Measurements from ENCODE around the gene DIP2C.
A peak's percentile ranks its signal among the peaks of the same experiment; 100 is the strongest.
"Not testable (repeated sequence)": the region's sequence is repeated elsewhere in the genome, so short reads cannot be mapped to it uniquely, and the experiment has no call there.

DIP2C gene

DNA sequence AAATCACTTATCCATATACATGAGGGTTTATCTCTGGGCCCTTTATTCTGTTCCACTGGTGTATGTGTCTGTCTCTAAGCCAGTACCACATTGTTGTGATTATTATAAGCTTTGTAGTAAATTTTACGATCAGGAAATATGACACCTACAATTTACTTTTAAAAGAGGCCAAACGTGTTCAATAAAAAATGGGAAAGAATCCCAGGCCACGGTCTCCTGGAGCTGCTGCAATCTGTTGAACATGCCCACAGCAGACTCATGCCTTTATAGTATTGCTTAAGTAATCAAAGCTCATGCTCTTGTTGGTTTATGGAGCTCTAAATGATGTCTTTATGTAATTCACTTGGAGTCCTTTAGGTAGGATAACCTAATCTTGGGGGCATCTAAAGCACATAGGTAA is 281.2 kb downstream of the DIP2C start:
- DNase-seq (ENCODE audit: low spot score in 2 of 2) (no peak), ATAC-seq (no peak)
- H3K27ac Mint-ChIP-seq: no peak overlapping the region

GRCh38 chr10:406976-407375 is 282.5 kb downstream of the DIP2C start:
- Mint-ChIP-seq H3K4me1 (no peaks in the 10 kb centered on the region), H3K36me3 (peaks cover 5% of the 10 kb centered on the region), H3K4me3 (no peak overlapping the region), H3K9me3 (no peaks in the 10 kb centered on the region), H3K27ac (no peak overlapping the region)
- DNase-seq (ENCODE audit: low spot score in 2 of 2): no peak
- no peak for ATAC-seq

More for the DNA sequence above, 281.2 kb downstream of the DIP2C start:
- Mint-ChIP-seq H3K36me3 (peaks cover 5% of the 10 kb centered on the region), H3K9me3 (no peaks in the 10 kb centered on the region), H3K4me1 (no peaks in the 10 kb centered on the region), H3K4me3 (no peak overlapping the region)

DNA sequence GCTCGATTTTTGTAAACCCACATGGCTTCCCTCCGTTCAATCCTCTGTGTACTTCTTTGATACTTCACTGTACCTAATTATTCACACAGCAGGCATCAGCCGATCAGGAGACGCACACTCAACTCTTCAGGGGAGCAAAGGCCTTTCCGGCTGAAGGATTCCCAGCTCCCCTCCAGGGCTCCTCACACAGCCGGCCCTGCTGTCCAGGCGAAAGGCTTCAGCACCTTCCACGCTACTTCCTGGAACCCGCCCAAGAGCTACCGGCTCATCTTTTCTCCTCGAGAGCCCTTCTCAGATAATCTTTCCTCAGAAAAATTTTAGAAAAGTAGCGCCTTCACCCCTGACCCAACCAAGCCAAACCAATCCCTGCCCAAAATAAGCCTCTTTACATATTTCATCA is 283.8 kb downstream of the DIP2C start:
- Mint-ChIP-seq H3K4me1 (no peaks in the 10 kb centered on the region), H3K27ac (no peak overlapping the region), H3K4me3 (no peak overlapping the region), H3K9me3 (no peaks in the 10 kb centered on the region), H3K36me3 (peaks cover 5% of the 10 kb centered on the region)
- ATAC-seq: no peak
- no peak for DNase-seq (ENCODE audit: low spot score in 2 of 2)

GRCh38 chr10:404991-405390 is 284.5 kb downstream of the DIP2C start:
- Mint-ChIP-seq H3K27ac (no peak overlapping the region), H3K4me3 (no peak overlapping the region), H3K36me3 (peaks cover 5% of the 10 kb centered on the region), H3K4me1 (no peaks in the 10 kb centered on the region), H3K9me3 (no peaks in the 10 kb centered on the region)
- ATAC-seq (no peak), DNase-seq (ENCODE audit: low spot score in 2 of 2) (no peak)

- peaks cover 5% of the 10 kb centered on the region for H3K36me3 Mint-ChIP-seq
- H3K4me1 Mint-ChIP-seq: no peaks in the 10 kb centered on the region
- H3K4me3 Mint-ChIP-seq: no peak overlapping the region
- no peak for DNase-seq (ENCODE audit: low spot score in 2 of 2)
- no peak for ATAC-seq
- no peak overlapping the region for H3K27ac Mint-ChIP-seq
- H3K9me3 Mint-ChIP-seq: no peaks in the 10 kb centered on the region
Observed at GRCh38 chr10:404346-404745, 285.1 kb downstream of the DIP2C start.

GRCh38 chr10:398954-399353 is 290.5 kb downstream of the DIP2C start:
- Mint-ChIP-seq H3K4me1 (peaks cover 9% of the 10 kb centered on the region), H3K4me3 (no peak overlapping the region), H3K9me3 (no peaks in the 10 kb centered on the region), H3K27ac (no peak overlapping the region), H3K36me3 (no peaks in the 10 kb centered on the region)
- no peak for DNase-seq (ENCODE audit: low spot score in 2 of 2)
- ATAC-seq: no peak

DNA sequence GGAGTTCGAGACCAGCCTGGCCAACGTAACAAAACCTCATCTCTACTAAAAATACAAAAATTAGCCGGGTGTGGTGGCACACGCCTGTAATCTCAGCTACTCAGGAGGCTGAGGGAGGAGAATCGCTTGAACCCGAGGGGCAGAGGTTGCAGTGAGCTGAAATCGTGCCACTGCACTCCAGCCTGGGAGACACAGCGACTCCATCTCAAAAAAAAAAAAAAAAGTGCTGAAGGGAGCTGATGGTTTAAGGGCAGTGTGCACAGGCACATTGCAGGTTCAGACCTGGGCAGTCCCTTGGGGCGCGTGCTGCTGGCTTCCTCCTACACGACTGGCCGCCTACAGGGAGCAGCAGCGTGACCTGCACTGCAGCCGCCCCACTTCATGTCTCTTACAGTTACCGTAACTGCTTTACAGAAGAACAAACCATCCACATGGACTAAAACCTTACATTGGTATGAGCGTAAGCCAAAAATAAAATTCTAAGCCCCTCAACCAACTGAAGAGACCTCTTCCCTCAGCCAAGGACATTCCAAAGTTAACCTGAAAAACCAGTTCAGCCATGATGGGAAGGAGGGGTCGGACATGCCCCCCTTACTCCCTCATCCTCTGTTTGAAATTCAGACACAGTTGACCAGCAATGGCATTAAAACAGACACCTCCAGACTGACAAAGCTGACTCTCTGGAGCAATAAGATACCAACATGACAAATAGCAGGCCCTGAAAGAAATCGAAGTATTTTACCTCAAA is 292.0 kb downstream of the DIP2C start:
- Mint-ChIP-seq H3K4me1 (peaks cover 11% of the 10 kb centered on the region), H3K27ac (no peak overlapping the region), H3K9me3 (no peaks in the 10 kb centered on the region), H3K36me3 (no peaks in the 10 kb centered on the region), H3K4me3 (no peak overlapping the region)
- ATAC-seq (no peak), DNase-seq (ENCODE audit: low spot score in 2 of 2) (no peak)

GRCh38 chr10:396535-397220 is 292.8 kb downstream of the DIP2C start:
- DNase-seq (ENCODE audit: low spot score in 2 of 2): no peak
- ATAC-seq: no peak
- H3K9me3 Mint-ChIP-seq: no peaks in the 10 kb centered on the region
- no peak overlapping the region for H3K4me3 Mint-ChIP-seq
- H3K4me1 Mint-ChIP-seq: peaks cover 11% of the 10 kb centered on the region
- H3K27ac Mint-ChIP-seq: no peak overlapping the region
- H3K36me3 Mint-ChIP-seq: no peaks in the 10 kb centered on the region

DNA sequence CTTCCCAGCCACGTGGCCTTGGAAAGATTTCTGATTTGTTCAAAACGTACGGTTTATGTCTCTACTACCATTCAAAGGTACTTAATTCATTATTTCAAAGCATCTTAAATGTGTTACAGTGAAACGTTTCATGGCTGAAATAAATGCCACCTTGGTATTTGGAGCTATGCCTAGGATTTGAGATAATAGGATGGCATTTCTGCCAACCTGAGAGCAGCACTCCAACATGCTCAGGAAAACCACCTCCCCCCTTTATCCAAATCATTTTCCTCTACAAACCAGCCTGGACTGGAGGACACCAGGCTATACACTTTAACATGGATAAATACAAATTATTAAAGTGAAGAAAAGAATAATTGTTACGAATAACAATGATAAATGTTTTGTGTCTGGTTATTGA is 293.4 kb downstream of the DIP2C start:
- ATAC-seq: no peak
- Mint-ChIP-seq H3K36me3 (no peaks in the 10 kb centered on the region), H3K9me3 (no peaks in the 10 kb centered on the region), H3K27ac (no peak overlapping the region), H3K4me1 (peaks cover 11% of the 10 kb centered on the region), H3K4me3 (no peak overlapping the region)
- DNase-seq (ENCODE audit: low spot score in 2 of 2): no peak

DNA sequence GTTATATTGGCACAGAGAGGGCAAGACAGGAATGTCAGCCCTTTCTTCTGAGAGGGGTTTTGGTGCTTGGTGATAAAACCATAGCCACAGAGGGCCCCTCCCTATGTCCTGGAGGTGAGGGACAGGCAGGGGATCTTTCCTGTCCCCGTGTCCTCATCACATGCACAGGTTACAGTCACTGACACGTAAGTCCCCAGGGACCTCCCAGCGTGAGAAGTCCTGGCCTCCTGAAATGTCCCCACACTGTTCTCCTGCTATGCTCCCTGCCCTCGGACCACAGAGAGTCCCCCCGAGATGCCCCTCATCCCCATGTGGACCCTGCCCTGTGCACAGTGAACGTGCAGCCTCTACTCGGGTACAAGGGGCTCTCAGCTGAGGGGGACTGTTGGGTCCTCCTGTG is 293.8 kb downstream of the DIP2C start:
- H3K4me1 Mint-ChIP-seq: peaks cover 11% of the 10 kb centered on the region
- no peak overlapping the region for H3K4me3 Mint-ChIP-seq
- no peaks in the 10 kb centered on the region for H3K36me3 Mint-ChIP-seq
- H3K27ac Mint-ChIP-seq: peak overlapping the region; percentile 83
- H3K9me3 Mint-ChIP-seq: no peaks in the 10 kb centered on the region
- DNase-seq (ENCODE audit: low spot score in 2 of 2) (no peak), ATAC-seq (no peak)

GRCh38 chr10:394439-395101 is 294.9 kb downstream of the DIP2C start:
- Mint-ChIP-seq H3K27ac (peak overlapping the region; percentile 83), H3K4me1 (peaks cover 11% of the 10 kb centered on the region), H3K4me3 (peak overlapping the region; percentile 40)
- DNase-seq (ENCODE audit: low spot score in 2 of 2); H3K36me3 Mint-ChIP-seq; H3K9me3 Mint-ChIP-seq: not testable (repeated sequence)
- ATAC-seq: peak; percentile 73

GRCh38 chr10:393787-394438 is 295.6 kb downstream of the DIP2C start:
- Mint-ChIP-seq H3K4me3 (peak overlapping the region; percentile 40), H3K36me3 (no peaks in the 10 kb centered on the region), H3K9me3 (no peaks in the 10 kb centered on the region), H3K4me1 (peaks cover 11% of the 10 kb centered on the region), H3K27ac (peak overlapping the region; percentile 83)
- DNase-seq (ENCODE audit: low spot score in 2 of 2): no peak
- ATAC-seq: no peak

DNA sequence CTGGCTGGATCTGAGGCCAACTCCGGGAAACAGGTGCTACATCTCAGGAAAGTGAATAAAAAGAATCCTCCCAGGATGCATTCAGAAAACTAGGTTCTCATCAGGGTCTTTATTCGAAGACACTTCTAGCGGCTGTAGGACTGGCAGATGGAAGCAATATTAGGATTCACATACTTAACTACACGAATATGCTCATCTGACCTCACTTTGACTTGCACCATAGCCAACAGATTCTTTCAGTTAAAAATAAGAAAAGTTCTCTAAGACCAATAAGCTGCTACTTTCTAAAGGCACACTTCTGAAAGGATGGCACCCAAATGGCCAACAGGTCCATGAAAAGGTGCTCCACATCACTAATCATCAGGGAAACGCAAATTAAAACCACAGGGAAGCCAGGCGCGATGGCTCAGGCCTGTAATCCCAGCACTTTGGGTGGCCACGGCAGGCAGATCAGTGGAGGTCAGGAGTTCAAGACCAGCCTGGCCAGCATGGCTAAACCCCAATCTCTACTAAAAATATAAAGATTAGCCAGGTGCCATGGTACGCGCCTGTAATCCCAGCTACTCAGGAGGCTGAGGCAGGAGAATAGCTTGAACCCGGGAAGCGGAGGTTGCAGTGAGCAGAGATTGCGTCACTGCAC is 296.2 kb downstream of the DIP2C start:
- ATAC-seq (no peak), DNase-seq (ENCODE audit: low spot score in 2 of 2) (no peak)
- Mint-ChIP-seq H3K4me1 (peaks cover 11% of the 10 kb centered on the region), H3K27ac (no peak overlapping the region), H3K4me3 (no peak overlapping the region), H3K9me3 (no peaks in the 10 kb centered on the region), H3K36me3 (no peaks in the 10 kb centered on the region)

DNA sequence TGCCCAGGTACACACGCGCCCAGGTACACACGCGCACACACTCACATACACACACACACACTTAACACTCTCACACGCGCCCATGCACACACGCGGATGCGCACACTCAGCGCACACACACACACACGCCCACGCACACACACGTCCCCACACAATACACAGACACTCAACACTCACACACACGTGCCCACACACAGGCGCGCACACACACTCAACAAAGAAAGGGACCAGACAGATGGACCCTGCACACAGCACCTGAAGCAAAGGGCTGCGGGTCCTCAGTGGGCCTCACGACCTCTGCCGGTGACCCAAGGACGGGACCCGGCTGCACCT is 296.8 kb downstream of the DIP2C start:
- no peak for DNase-seq (ENCODE audit: low spot score in 2 of 2)
- Mint-ChIP-seq H3K9me3 (no peaks in the 10 kb centered on the region), H3K27ac (no peak overlapping the region), H3K4me3 (no peak overlapping the region), H3K36me3 (no peaks in the 10 kb centered on the region), H3K4me1 (peaks cover 11% of the 10 kb centered on the region)
- ATAC-seq: no peak

Data from stimulated activated effector memory CD8-positive, alpha-beta T cell treated with anti-CD3 and anti-CD28 coated beads, Interleukin-12 subunit alpha, Interleukin-12 subunit beta, amount 100 ng/mL, for 72 hours (primary cell).